Right lobe of liver (tissue), 6 donors: ENCODE results near the gene VAV3. TPM values are rescaled to one million over a fixed set of nuclear protein-coding genes. Genes with fewer than 3 reads are reported as not detected.
A peak's percentile ranks its signal among the peaks of the same experiment; 100 is the strongest.

Experiments
- ATAC-seq, 4 donors: fragments of 200-7000 bp; cut with Tn5 transposase; one replicate each; pipeline ENCODE4 v1.9.1; 2020; ENCODE audit warnings: mild to moderate bottlenecking in 4 of 4, moderate library complexity in 4 of 4
- DNase-seq, 3 donors: peaks; one replicate each; pipeline ENCODE4 v3.0.0-alpha.2; 2020
- H3K27ac ChIP-seq, 3 donors: fragments of 200-600 bp; one replicate each; pipeline ENCODE4 v1.8.0; 2022
- H3K27me3 ChIP-seq, 2 donors: fragments of 200-600 bp; one replicate each; pipeline ENCODE4 v1.8.0; 2022
- H3K36me3 ChIP-seq, 4 donors: fragments of 200-600 bp; sonication (generic) in 1 of 4; one replicate each; pipeline versions ENCODE4 v1.5.1 to v1.8.0; 2017 to 2022; ENCODE audit warnings: control low read depth in 1 of 4
- H3K4me1 ChIP-seq, 4 donors: fragments of 200-600 bp; sonication (generic) in 1 of 4; one replicate each; pipeline versions ENCODE4 v1.5.1 to v1.8.0; 2017 to 2022; ENCODE audit warnings: control low read depth in 1 of 4
- H3K4me3 ChIP-seq, 3 donors: fragments of 200-600 bp; one replicate each; pipeline ENCODE4 v1.8.0; 2022
- H3K9me3 ChIP-seq, 4 donors: fragments of 200-600 bp; sonication (generic) in 1 of 4; one replicate each; pipeline versions ENCODE4 v1.5.1 to v1.8.0; 2017 to 2022; ENCODE audit warnings: control low read depth in 1 of 4
- CTCF ChIP-seq, 4 donors: fragments of 200-600 bp in 3 of 4; fragments of 450-650 bp in 1 of 4; IDR thresholded peaks; one replicate each; pipeline versions ENCODE4 v1.5.1 to v1.8.0; 2016 to 2022; ENCODE audit warnings: antibody characterized with exemption in 4 of 4, mild to moderate bottlenecking in 2 of 4
- POLR2A ChIP-seq: fragments of 450-650 bp; IDR thresholded peaks from one replicate; pipeline ENCODE4 v1.6.1; 2017; ENCODE audit warnings: antibody characterized with exemption, mild to moderate bottlenecking
- WGBS: methylation state at CpG from one replicate; pipeline ENCODE4 v1.1.6; 2018; ENCODE audit warnings: low coverage, low lambda C conversion rate; ENCODE audit not compliant: insufficient coverage; ENCODE audit errors: missing lambda C conversion rate; 5-methylcytosine and 5-hydroxymethylcytosine counted together
- intact Hi-C, 2 donors: fragments of 100-400 bp; cut with DNase I; formaldehyde crosslinking; loops; one replicate each; pipeline versions ENCODE4 v1.11.2 to v1.14.1; 2022
- total RNA-seq, 6 experiments: library from RNA; depleted of rRNA in 2 of 6; stranded (reverse); fragments of >200 nt in 2 of 6; fragmentation: NEBNext Ultra II Directional in 3 of 6; extraction: Animal tissue kit (Norgen Biotek cat#: 25700) in 3 of 6; gene quantifications; one replicate each; pipeline versions ENCODE4 v1.1.0 to v1.2.4, GENCODE V29; 2016 to 2023
- donor health status: DM: no; HTN: yes; CAD: no.
- donor health status: DM: no; HTN: no; CAD: no.
- donor health status: DM: no; HTN: no; CAD: no.
- donor health status: DM: no; HTN: yes; CAD: no.
- donor health status: DM: no; HTN: yes; CAD: no.

The VAV3 gene
- total RNA-seq, 6 experiments from 2014 or later, result 0.77 to 3.6 (median 1.5) TPM

DNA sequence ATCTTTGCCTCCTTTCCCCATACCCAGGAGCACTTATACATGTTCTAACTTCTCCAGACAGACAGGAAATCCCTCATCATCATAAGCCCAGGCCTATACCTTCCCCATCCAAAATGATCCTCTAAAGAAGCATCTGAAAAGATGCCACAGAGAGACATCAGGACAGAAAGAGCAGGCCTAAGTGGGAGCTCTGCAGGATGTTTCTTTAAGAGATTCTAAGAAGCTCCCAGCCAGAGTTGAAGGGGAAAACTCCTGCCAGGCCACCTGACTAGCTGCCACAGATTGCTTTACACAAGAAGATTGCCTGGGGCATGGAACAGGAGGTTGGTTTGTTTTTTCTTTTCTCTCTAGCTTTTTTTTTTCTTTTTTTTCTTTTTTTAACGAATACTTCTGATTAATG, 275.8 kb downstream of the VAV3 start:
- no peak for DNase-seq

DNA sequence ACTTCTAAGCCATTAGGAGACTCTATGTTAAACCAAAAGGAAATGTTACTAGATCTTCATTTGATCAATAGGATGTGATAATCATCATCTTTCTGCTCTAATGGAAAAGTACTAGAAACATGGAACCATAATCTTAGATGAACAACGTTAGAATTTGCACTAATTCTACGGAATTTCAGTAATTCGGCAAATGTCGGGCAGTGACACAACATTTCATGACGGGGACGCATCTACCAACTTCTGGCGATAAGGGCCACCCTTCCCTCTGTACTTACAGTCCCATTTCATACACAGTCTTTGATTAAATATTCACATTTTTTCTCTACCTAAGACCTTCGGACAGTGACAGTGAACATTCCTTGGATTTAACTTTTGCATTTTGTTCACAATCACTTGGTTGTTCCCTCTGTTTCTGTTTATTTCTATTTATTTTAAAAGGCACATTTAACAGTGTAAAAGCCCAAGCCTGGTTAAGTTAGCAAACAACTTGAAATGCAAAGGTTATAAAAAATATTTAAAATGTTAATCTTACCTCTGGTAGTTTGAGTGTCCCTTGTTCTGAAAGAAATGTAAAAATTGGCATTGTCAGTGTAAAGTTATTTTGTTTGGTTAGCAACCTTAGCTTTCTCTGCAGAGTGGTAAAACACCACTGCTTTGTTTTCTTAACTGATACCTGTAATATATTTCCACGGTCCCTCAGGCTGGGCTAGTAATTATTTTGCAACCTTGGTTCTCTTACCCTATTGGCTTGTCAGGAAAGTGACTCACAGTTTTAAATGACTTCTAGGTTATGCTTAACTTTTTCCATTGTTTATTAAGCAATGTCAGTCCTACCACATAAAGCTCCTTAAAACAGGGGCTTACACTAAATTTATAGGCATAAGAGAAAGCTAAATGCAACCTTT, 276.9 kb downstream of the VAV3 start:
- WGBS, result 75% methylated on average over 9 of the region's 9 CpGs
- no peaks in the 10 kb centered on the region for H3K9me3 ChIP-seq
- ATAC-seq (peak in 1 of 4 donors; percentile 33), DNase-seq (no peak)
- TF ChIP-seq POLR2A, result no peak
- no peak for TF ChIP-seq CTCF (IDR thresholded peaks at IDR 0.05)
- no peaks in the 10 kb centered on the region for H3K4me1 ChIP-seq
- H3K27me3 ChIP-seq, result no peaks in the 10 kb centered on the region
- intact Hi-C loops, result no loop called here
- no peak overlapping the region for H3K27ac ChIP-seq
- H3K36me3 ChIP-seq, result no peaks in the 10 kb centered on the region
- H3K4me3 ChIP-seq, result no peak overlapping the region

More for the DNA sequence above, 275.8 kb downstream of the VAV3 start:
- intact Hi-C loops, result no loop called here
- H3K9me3 ChIP-seq, result no peaks in the 10 kb centered on the region
- H3K4me3 ChIP-seq, result no peak overlapping the region
- no peaks in the 10 kb centered on the region for H3K4me1 ChIP-seq
- WGBS, result 25% methylated on average over 1 of the region's 1 CpG
- TF ChIP-seq CTCF (IDR thresholded peaks at IDR 0.05), result no peak
- TF ChIP-seq POLR2A, result no peak
- H3K27me3 ChIP-seq, result no peaks in the 10 kb centered on the region
- ATAC-seq, result no peak
- H3K27ac ChIP-seq, result no peak overlapping the region
- no peaks in the 10 kb centered on the region for H3K36me3 ChIP-seq

DNA sequence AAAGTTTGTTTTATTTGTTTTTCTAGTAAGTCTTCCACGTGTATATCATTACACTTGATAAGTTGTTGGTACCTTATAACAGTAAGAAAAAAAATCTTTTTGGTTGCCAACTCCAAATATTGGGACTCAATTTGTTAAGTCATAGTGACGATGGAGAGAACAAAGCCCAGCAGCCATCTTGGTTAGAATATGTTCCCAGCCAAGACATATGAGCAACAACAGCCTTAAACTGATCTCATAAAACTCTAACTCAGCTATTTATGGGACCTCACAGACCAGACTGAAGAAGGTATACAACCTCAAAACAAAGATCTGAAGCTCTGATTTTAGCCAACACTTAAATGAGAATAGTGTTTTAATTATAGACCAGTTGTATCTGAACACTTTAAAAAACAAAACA, 281.3 kb downstream of the VAV3 start:
- ATAC-seq, result no peak
- no peaks in the 10 kb centered on the region for H3K9me3 ChIP-seq
- TF ChIP-seq CTCF (IDR thresholded peaks at IDR 0.05) (no peak), POLR2A (no peak)
- H3K4me3 ChIP-seq, result no peak overlapping the region
- no peaks in the 10 kb centered on the region for H3K4me1 ChIP-seq
- H3K27me3 ChIP-seq, result no peaks in the 10 kb centered on the region
- intact Hi-C loops, result no loop called here
- no peak overlapping the region for H3K27ac ChIP-seq
- WGBS, result 57% methylated on average over 2 of the region's 2 CpGs
- DNase-seq, result no peak
- no peaks in the 10 kb centered on the region for H3K36me3 ChIP-seq

DNA sequence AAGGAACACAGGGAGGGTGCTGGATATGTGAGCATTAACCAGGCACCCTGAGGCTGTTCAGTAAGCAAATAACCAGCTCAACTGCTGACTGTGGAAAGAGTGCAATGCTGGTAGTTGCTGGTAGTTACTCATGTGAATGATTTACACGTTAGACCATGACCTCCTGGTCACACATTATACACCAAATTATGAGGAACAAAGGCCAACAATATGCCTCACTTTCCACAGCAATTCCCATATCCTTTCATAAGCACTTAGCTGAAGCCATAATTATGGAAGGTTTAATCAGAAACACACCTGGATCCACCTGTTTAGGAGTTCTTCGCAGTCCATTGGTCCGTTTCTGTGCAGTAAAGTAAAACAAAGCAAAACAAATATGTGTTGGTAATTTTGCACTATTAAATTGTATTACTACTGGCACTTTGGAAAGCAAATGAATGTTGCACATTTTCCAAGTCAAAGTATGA, 281.8 kb downstream of the VAV3 start:
- H3K27ac ChIP-seq, result no peak overlapping the region
- no peaks in the 10 kb centered on the region for H3K9me3 ChIP-seq
- ATAC-seq, result peak in 2 of 4 donors; percentile 49 to 61
- no peaks in the 10 kb centered on the region for H3K27me3 ChIP-seq
- DNase-seq, result no peak
- H3K4me3 ChIP-seq, result no peak overlapping the region
- no peak for TF ChIP-seq POLR2A
- TF ChIP-seq CTCF (IDR thresholded peaks at IDR 0.05), result no peak
- intact Hi-C loops, result no loop called here
- no peaks in the 10 kb centered on the region for H3K36me3 ChIP-seq
- WGBS, result 55% methylated on average over 3 of the region's 3 CpGs
- H3K4me1 ChIP-seq, result no peaks in the 10 kb centered on the region
